Pancreas (tissue), 10 donors: ENCODE measurements around the gene DDX24. TPM values are rescaled to one million over a fixed set of nuclear protein-coding genes. Genes with fewer than 3 reads are reported as not detected.

ENCODE experiments used
- ATAC-seq, 4 donors: fragments of 200-7000 bp; cut with Tn5 transposase; one replicate each; pipeline versions ENCODE4 v1.8.0 to v1.9.1; 2020; ENCODE audit warnings: mild to moderate bottlenecking in 4 of 4, moderate library complexity in 4 of 4
- DNase-seq, 6 donors: peaks; one replicate each; pipeline ENCODE4 v3.0.0-alpha.2; 2020
- FAIRE-seq: peaks from 2 replicates; lab custom pipeline; 2012; peaks lifted over from hg19 to GRCh38; lab: Jason Lieb, UNC
- H3K27ac ChIP-seq, 4 donors: fragments of 200-600 bp; sonication (generic); 1 replicate in 3 of 4; 2 replicates in 1 of 4; pipeline versions ENCODE4 v1.5.0 to v1.8.0; 2020
- H3K27me3 ChIP-seq, 4 donors: fragments of 200-600 bp; one replicate each; pipeline ENCODE4 v1.8.0; 2021
- H3K36me3 ChIP-seq, 3 donors: fragments of 200-600 bp; sonication (generic) in 1 of 3; one replicate each; pipeline versions ENCODE4 v1.5.0 to v1.8.0; 2020 to 2021
- H3K4me1 ChIP-seq, 3 donors: fragments of 200-600 bp; one replicate each; pipeline ENCODE4 v1.8.0; 2021
- H3K4me3 ChIP-seq, 4 donors: fragments of 200-600 bp; sonication (generic) in 2 of 4; one replicate each; pipeline versions ENCODE4 v1.5.0 to v1.8.0; 2020 to 2021
- H3K9me3 ChIP-seq, 4 donors: fragments of 200-600 bp; one replicate each; pipeline ENCODE4 v1.8.0; 2021
- WGBS, 2 donors: extraction: QIAGEN DNeasy Blood & Tissue Kit; methylation state at CpG; one replicate each; pipeline ENCODE4 v1.1.7; 2013; 5-methylcytosine and 5-hydroxymethylcytosine counted together
- intact Hi-C, 3 donors: fragments of 100-400 bp; cut with DNase I; formaldehyde crosslinking; loops; one replicate each; pipeline versions ENCODE4 v1.11.1 to v1.14.2; 2022
- polyA plus RNA-seq, 2 donors: library from polyadenylated mRNA; stranded (reverse); fragments of 200-250 nt; gene quantifications; one replicate each; pipeline ENCODE4 v1.2.3, GENCODE V29; 2013
- total RNA-seq, 6 donors: library from RNA; stranded (reverse); fragmentation: NEBNext Ultra II Directional in 4 of 6; extraction: Animal tissue kit (Norgen Biotek cat#: 25700) in 4 of 6; gene quantifications; one replicate each; pipeline versions ENCODE4 v1.2.1 to v1.2.4, GENCODE V29; 2021 to 2023
- TF ChIP-seq, protein P1 (sequence below), 4 donors: fragments of 200-600 bp; sonication (generic) in 3 of 4; IDR thresholded peaks; one replicate each; pipeline versions ENCODE4 v1.5.0 to v1.8.0; 2021; ENCODE audit warnings: antibody characterized with exemption in 4 of 4
- donor health status: healthy with polysubstance abuse.
- donor health status: DM: no; HTN: no; CAD: no; lungs with moderate emphysema.
- donor health status: DM: no; HTN: no; CAD: no.
- donor health status: control.
- donor health status: control.
- donor health status: Bipolar disorder and iron deficiency.
- donor health status: DM: yes; HTN: yes; CAD: no.
- donor health status: DM: no; HTN: no; CAD: no.
- donor health status: DM: no; HTN: no; CAD: no.
- donor health status: DM: yes; HTN: yes; CAD: no.

DDX24 gene
- total and polyA plus RNA-seq, 8 donors, result 55.9 to 111 (median 68.1) TPM

DNA sequence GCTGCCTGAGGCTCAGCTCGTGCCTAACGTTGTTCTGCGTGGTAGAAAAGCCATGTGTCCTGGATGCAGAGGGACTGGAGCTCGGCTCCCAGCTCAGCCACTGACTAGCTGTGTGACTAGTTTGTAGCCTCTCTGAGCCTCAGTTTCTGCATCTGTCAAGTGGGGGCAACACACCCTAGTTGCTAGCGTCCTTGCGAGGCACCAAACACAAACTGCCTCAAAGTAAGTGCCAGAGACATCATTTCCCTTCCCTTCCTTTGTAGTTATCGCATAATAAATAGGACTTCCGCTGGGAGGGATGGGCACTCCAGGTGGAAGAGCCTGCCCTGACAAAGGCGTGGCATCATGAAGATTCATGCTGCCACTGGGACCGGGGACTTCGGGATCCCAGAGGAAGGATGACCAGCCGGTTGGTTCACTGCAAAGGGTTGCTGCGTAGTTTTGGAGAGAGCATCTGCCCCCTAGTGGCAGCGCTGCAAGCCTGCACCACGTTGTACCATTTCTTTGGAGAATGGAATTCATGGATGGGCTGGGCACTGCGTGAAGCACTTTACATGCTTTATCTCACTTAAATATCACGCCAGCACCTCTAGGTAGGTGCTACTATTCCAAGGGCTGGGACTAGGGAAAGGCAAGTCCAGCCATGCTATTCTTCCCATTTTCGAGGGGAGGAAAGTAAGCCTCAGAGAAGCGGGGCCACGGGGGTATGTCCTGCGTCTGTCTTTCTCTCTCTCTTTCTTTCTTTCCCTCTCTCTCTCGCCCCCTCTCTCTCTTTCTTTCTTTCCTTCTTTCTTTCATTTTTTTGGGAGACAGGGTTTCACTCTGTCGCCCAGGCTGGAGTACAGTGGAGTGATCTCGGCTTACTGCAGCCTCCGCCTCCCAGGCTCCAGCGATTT, 79.3 kb downstream of the DDX24 start:
- TF ChIP-seq, protein P1, sequence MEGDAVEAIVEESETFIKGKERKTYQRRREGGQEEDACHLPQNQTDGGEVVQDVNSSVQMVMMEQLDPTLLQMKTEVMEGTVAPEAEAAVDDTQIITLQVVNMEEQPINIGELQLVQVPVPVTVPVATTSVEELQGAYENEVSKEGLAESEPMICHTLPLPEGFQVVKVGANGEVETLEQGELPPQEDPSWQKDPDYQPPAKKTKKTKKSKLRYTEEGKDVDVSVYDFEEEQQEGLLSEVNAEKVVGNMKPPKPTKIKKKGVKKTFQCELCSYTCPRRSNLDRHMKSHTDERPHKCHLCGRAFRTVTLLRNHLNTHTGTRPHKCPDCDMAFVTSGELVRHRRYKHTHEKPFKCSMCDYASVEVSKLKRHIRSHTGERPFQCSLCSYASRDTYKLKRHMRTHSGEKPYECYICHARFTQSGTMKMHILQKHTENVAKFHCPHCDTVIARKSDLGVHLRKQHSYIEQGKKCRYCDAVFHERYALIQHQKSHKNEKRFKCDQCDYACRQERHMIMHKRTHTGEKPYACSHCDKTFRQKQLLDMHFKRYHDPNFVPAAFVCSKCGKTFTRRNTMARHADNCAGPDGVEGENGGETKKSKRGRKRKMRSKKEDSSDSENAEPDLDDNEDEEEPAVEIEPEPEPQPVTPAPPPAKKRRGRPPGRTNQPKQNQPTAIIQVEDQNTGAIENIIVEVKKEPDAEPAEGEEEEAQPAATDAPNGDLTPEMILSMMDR (IDR thresholded peaks at IDR 0.05), result peak; percentile 94 to 98 (median 96)
- peak; percentile 89 to 98 (median 93) for ATAC-seq
- FAIRE-seq, result peak; percentile 64
- DNase-seq, result peak in 5 of 6 donors; percentile 39 to 74 (median 48)
- Histone ChIP-seq H3K27ac (no peak overlapping the region), H3K36me3 (no peaks in the 10 kb centered on the region), H3K9me3 (no peaks in the 10 kb centered on the region), H3K27me3 (no peaks in the 10 kb centered on the region), H3K4me3 (no peak overlapping the region), H3K4me1 (no peaks in the 10 kb centered on the region)
- WGBS, 2 donors, result 43 to 49% methylated on average over 26 of the region's 26 CpGs
- intact Hi-C loops, result loop anchor here in 2 of 3 donors (2.0 to 5.0 kb wide), 2 partner anchors 63 to 64 kb away; no protein-coding TSS in a partner anchor

DNA sequence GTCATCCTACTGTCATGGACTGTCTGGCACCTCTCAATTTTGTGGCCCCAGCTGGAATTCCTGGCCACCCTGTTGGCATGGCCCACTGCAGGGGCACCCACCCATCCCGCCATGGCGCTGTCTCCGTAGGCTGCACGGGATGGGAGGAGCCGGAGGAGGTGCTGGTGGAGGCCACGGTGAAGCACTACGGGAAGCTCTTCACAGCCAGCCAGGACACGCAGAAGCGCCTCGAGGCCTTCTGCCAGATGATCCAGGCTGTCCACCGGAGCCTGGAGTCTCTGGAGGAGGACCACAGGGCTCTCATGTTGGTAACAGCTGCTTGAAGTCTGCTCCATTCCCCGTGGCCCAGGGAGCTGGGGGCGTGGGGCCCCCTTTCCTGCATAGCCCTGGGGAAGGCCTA, 80.0 kb downstream of the DDX24 start:
- Histone ChIP-seq H3K4me3 (no peak overlapping the region), H3K36me3 (no peaks in the 10 kb centered on the region), H3K27ac (no peak overlapping the region), H3K4me1 (no peaks in the 10 kb centered on the region), H3K9me3 (no peaks in the 10 kb centered on the region), H3K27me3 (no peaks in the 10 kb centered on the region)
- FAIRE-seq (no peak), DNase-seq (no peak), ATAC-seq (no peak)
- TF ChIP-seq, protein P1 (IDR thresholded peaks at IDR 0.05), result no peak
- intact Hi-C loops, result loop anchor here in 2 of 3 donors (2.0 to 5.0 kb wide), 2 partner anchors 62 to 64 kb away; no protein-coding TSS in a partner anchor
- WGBS, 2 donors, result 76 to 80% methylated on average over 12 to 13 of the region's 13 CpGs

DNA sequence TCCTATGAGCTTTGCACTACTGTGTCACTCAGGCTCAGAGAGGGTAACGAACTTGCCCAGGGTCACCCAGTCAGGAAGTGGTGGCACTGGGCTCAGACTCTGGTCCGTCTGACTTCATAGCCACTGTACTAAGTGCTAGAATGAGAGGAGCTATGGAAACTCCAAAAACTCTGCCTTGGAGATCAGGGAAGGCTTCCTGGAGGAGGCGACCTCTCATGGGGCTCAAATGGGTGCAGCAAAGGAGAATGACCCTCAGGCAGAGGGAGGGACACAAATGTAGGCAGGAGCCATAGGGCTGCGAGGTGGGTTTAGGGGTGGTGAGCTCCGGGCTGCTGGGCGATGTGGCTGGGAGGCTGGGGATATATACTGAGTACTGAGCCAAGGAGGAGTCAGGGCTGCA, 80.7 kb downstream of the DDX24 start:
- intact Hi-C loops, result loop anchor here in 2 of 3 donors (2.0 to 5.0 kb wide), 2 partner anchors 61 to 63 kb away; no protein-coding TSS in a partner anchor
- TF ChIP-seq, protein P1 (IDR thresholded peaks at IDR 0.05), result no peak
- FAIRE-seq (no peak), ATAC-seq (no peak), DNase-seq (no peak)
- 77 to 80% methylated on average over 6 of the region's 6 CpGs for WGBS, 2 donors
- H3K4me3 ChIP-seq, result no peak overlapping the region
- no peak overlapping the region for H3K27ac ChIP-seq
- H3K9me3 ChIP-seq, result no peaks in the 10 kb centered on the region
- no peaks in the 10 kb centered on the region for H3K4me1 ChIP-seq
- no peaks in the 10 kb centered on the region for H3K36me3 ChIP-seq
- no peaks in the 10 kb centered on the region for H3K27me3 ChIP-seq

DNA sequence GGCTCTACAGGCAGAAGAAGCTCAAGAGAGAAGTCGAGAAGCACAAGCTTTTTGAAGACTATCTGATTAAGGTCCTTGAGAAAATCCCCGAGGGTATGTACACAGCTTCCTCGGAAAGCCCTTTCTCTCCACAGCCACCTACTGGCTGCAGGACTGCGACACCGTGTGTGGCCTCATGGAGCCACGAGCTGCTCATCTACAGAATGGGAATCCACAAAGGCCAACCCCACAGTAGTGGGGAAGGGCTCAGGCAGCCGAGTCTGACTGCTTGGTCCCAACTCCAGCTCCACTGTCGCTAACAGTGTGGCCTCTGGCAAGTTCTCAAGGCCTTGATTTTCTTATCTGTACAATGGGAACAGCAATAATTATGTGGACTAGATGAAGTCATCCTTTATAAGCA, 81.4 kb downstream of the DDX24 start:
- TF ChIP-seq, protein P1 (IDR thresholded peaks at IDR 0.05), result no peak
- no peak overlapping the region for H3K27ac ChIP-seq
- 60 to 73% methylated on average over 8 of the region's 8 CpGs for WGBS, 2 donors
- ATAC-seq, result no peak
- no peaks in the 10 kb centered on the region for H3K4me1 ChIP-seq
- DNase-seq, result no peak
- FAIRE-seq, result no peak
- intact Hi-C loops, result no loop called here
- H3K36me3 ChIP-seq, result no peaks in the 10 kb centered on the region
- H3K9me3 ChIP-seq, result no peaks in the 10 kb centered on the region
- no peak overlapping the region for H3K4me3 ChIP-seq
- H3K27me3 ChIP-seq, result no peaks in the 10 kb centered on the region
